H9 (cell line): ENCODE data around the gene GADD45GIP1. TPM values are rescaled to one million over a fixed set of nuclear protein-coding genes. Genes with fewer than 3 reads are reported as not detected.
"Not testable (repeated sequence)": the region's sequence is repeated elsewhere in the genome, so short reads cannot be mapped to it uniquely, and the experiment has no call there.

ENCODE experiments used
- DNase-seq: peaks from one replicate; pipeline ENCODE4 v3.0.0-alpha.2; 2017
- H2AFZ ChIP-seq: one replicate; pipeline ENCODE4 v1.6.1; 2013; ENCODE audit warnings: mild to moderate bottlenecking, low read length, control low read depth, moderate library complexity
- H2AK5ac ChIP-seq: 2 replicates; pipeline ENCODE4 v1.6.1; 2013; ENCODE audit warnings: low read length, control low read depth, mixed read lengths; ENCODE audit not compliant: insufficient read length
- H2BK120ac ChIP-seq: one replicate; pipeline ENCODE4 v1.6.1; 2013; ENCODE audit warnings: low read depth, mild to moderate bottlenecking, low read length, control low read depth, inconsistent platforms; ENCODE audit not compliant: poor library complexity, severe bottlenecking
- H2BK12ac ChIP-seq: 2 replicates; pipeline ENCODE4 v1.6.1; 2013; ENCODE audit warnings: low read length, control low read depth, mixed read lengths, low read depth; ENCODE audit not compliant: insufficient read length
- H2BK15ac ChIP-seq: 2 replicates; pipeline ENCODE4 v1.6.1; 2013; ENCODE audit warnings: low read depth, low read length, control low read depth
- H2BK20ac ChIP-seq: one replicate; pipeline ENCODE4 v1.6.1; 2013; ENCODE audit warnings: low read depth, mild to moderate bottlenecking, low read length, control low read depth, inconsistent platforms; ENCODE audit not compliant: poor library complexity, severe bottlenecking
- H2BK5ac ChIP-seq: 2 replicates; pipeline ENCODE4 v1.6.1; 2013; ENCODE audit warnings: low read length, control low read depth, mixed read lengths; ENCODE audit not compliant: insufficient read length
- H3K14ac ChIP-seq: 2 replicates; pipeline ENCODE4 v1.6.1; 2013; ENCODE audit warnings: low read length, control low read depth; ENCODE audit not compliant: insufficient read depth
- H3K18ac ChIP-seq: 2 replicates; pipeline ENCODE4 v1.6.1; 2013; ENCODE audit warnings: low read depth, mild to moderate bottlenecking, mixed read lengths, low read length, control low read depth; ENCODE audit not compliant: insufficient read length
- H3K23ac ChIP-seq: 2 replicates; pipeline ENCODE4 v1.6.1; 2013; ENCODE audit warnings: low read length, control low read depth, mixed read lengths, low read depth; ENCODE audit not compliant: insufficient read length
- H3K23me2 ChIP-seq: 2 replicates; pipeline ENCODE4 v1.6.1; 2013; ENCODE audit warnings: low read depth, mild to moderate bottlenecking, mixed read lengths, low read length, control low read depth; ENCODE audit not compliant: insufficient read length, poor library complexity, severe bottlenecking
- H3K27ac ChIP-seq: 2 replicates; pipeline ENCODE4 v1.5.1; 2013; ENCODE audit warnings: low read length, control low read depth, mixed read lengths, low read depth; ENCODE audit not compliant: insufficient read length
- H3K27me3 ChIP-seq: 2 replicates; pipeline ENCODE4 v1.6.1; 2013; ENCODE audit warnings: low read length, control low read depth, inconsistent platforms; ENCODE audit not compliant: insufficient read depth
- H3K4ac ChIP-seq: 2 replicates; pipeline ENCODE4 v1.6.1; 2013; ENCODE audit warnings: low read depth, mild to moderate bottlenecking, control low read depth, inconsistent platforms, low read length, moderate library complexity
- H3K4me1 ChIP-seq: 2 replicates; pipeline ENCODE4 v1.6.1; 2013; ENCODE audit warnings: low read length, control low read depth, inconsistent platforms; ENCODE audit not compliant: insufficient read depth
- H3K4me2 ChIP-seq: 2 replicates; pipeline ENCODE4 v1.6.1; 2013; ENCODE audit warnings: low read length, control low read depth, mixed read lengths; ENCODE audit not compliant: insufficient read length, insufficient read depth
- H3K56ac ChIP-seq: 2 replicates; pipeline ENCODE4 v1.6.1; 2013; ENCODE audit warnings: low read depth, mild to moderate bottlenecking, mixed read lengths, low read length, control low read depth; ENCODE audit not compliant: insufficient read length
- H3K79me1 ChIP-seq: 2 replicates; pipeline ENCODE4 v1.6.1; 2013; ENCODE audit warnings: low read depth, mild to moderate bottlenecking, moderate library complexity, low read length, control low read depth, inconsistent platforms; ENCODE audit not compliant: insufficient read depth, poor library complexity, severe bottlenecking
- H3K79me2 ChIP-seq: 2 replicates; pipeline ENCODE4 v1.6.1; 2013; ENCODE audit warnings: low read length, control low read depth, inconsistent platforms; ENCODE audit not compliant: insufficient read depth
- H3K9ac ChIP-seq: 2 replicates; pipeline ENCODE4 v1.6.1; 2013; ENCODE audit warnings: low read length, control low read depth, mixed read lengths; ENCODE audit not compliant: insufficient read length; ENCODE audit errors: extremely low read depth
- H3K9me3 ChIP-seq: one replicate; pipeline ENCODE4 v1.6.1; 2013; ENCODE audit warnings: low read depth, low read length, inconsistent platforms; ENCODE audit not compliant: control insufficient read depth
- H3T11ph ChIP-seq: one replicate; pipeline ENCODE4 v1.6.1; 2013; ENCODE audit warnings: mild to moderate bottlenecking, low read length, control low read depth, inconsistent platforms
- H4K20me1 ChIP-seq: one replicate; pipeline ENCODE4 v1.6.1; 2013; ENCODE audit not compliant: control insufficient read depth, insufficient read length, insufficient read depth
- H4K5ac ChIP-seq: 2 replicates; pipeline ENCODE4 v1.6.1; 2013; ENCODE audit warnings: low read depth, mild to moderate bottlenecking, mixed read lengths, low read length, control low read depth; ENCODE audit not compliant: insufficient read length
- H4K8ac ChIP-seq: replicated peaks from 2 replicates; pipeline ENCODE4 v1.6.1; 2013; ENCODE audit warnings: low read length, control low read depth, mixed read lengths, low read depth; ENCODE audit not compliant: insufficient read length
- H4K91ac ChIP-seq: 2 replicates; pipeline ENCODE4 v1.6.1; 2013; ENCODE audit warnings: low read depth, mild to moderate bottlenecking, moderate library complexity, mixed read lengths, low read length, control low read depth; ENCODE audit not compliant: insufficient read length
- H3K27ac Mint-ChIP-seq, 3 experiments: 2 replicates in 2 of 3; 3 replicates in 1 of 3; pipeline ENCODE4 v1.8.0; 2020 to 2021; ENCODE audit warnings: mixed read lengths in 3 of 3, mild to moderate bottlenecking in 1 of 3, moderate library complexity in 1 of 3
- H3K27me3 Mint-ChIP-seq: 2 replicates; pipeline ENCODE4 v1.8.0; 2021; ENCODE audit warnings: low read depth, mild to moderate bottlenecking, moderate library complexity, mixed read lengths
- H3K36me3 Mint-ChIP-seq, 3 experiments: 2 replicates in 2 of 3; 3 replicates in 1 of 3; pipeline ENCODE4 v1.8.0; 2020 to 2021; ENCODE audit warnings: low read depth in 3 of 3, mixed read lengths in 3 of 3; ENCODE audit not compliant: insufficient read depth in 1 of 3
- H3K4me1 Mint-ChIP-seq, 2 experiments: 2 replicates each; pipeline ENCODE4 v1.8.0; 2020; ENCODE audit warnings: mixed read lengths in 2 of 2
- H3K4me3 Mint-ChIP-seq, 2 experiments: 2 replicates in 1 of 2; 3 replicates in 1 of 2; pipeline ENCODE4 v1.8.0; 2020 to 2021; ENCODE audit warnings: mild to moderate bottlenecking in 2 of 2, mixed read lengths in 2 of 2, moderate library complexity in 1 of 2
- H3K9me3 Mint-ChIP-seq, 2 experiments: 2 replicates in 1 of 2; 3 replicates in 1 of 2; pipeline ENCODE4 v1.8.0; 2020; ENCODE audit warnings: mild to moderate bottlenecking in 2 of 2, mixed read lengths in 2 of 2, moderate library complexity in 1 of 2
- WGBS: extraction: QIAGEN DNeasy Blood & Tissue Kit; methylation state at CpG from one replicate; pipeline ENCODE4 v1.1.7; 2013; ENCODE audit warnings: missing lambda C conversion rate, low lambda C conversion rate, mixed read lengths; ENCODE audit not compliant: insufficient read length; ENCODE audit errors: extremely low coverage; 5-methylcytosine and 5-hydroxymethylcytosine counted together
- total RNA-seq: library from RNA; stranded (reverse); gene quantifications from 2 replicates; pipeline ENCODE4 v1.2.1, GENCODE V29; 2021
- TF ChIP-seq, protein P1 (sequence below): fragments of 200-600 bp; sonication (generic); conservative IDR thresholded peaks from 3 replicates; pipeline ENCODE4 v1.8.0; 2021; ENCODE audit warnings: antibody characterized with exemption, mild to moderate bottlenecking

Gene GADD45GIP1
- total RNA-seq, 1 experiment from 2014 or later: 44.5 TPM

DNA sequence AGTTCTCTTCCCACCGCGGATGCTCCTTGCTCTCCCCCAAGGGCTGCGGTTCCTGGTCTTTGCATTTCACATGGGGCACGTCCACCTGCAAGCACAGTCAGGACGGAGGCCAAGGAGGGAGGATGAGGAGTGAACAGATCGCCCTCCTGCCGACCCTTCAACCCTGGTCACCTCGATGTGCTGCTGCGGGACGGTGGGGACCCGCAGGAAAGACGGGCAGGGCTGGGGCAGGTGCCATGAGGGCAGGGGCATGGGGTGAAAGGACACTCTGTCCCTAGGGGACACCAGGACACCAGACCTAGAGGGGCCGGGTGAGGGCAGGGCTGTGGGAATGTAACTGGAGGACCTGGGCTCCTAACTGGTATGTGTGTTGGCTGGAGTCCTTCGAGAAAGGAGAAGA lies 38.8 kb downstream of the GADD45GIP1 start:
- no peaks in the 10 kb centered on the region for H3K9me3 ChIP-seq
- H3K27ac ChIP-seq: no peak overlapping the region
- no peaks in the 10 kb centered on the region for H3K79me1 ChIP-seq
- peak overlapping the region in 1 of 2 experiments; percentile 69; a peak in 3 of 5 replicates for H3K4me3 Mint-ChIP-seq
- no peak overlapping the region for H2BK5ac ChIP-seq
- H3K36me3 Mint-ChIP-seq: peaks cover 10 to 13% (median 12%) of the 10 kb centered on the region in 3 experiments; a peak in 6 of 7 replicates
- no CpG with 5 or more reads among the region's 14 CpGs for WGBS
- peaks cover 7 to 15% of the 10 kb centered on the region in 2 experiments for H3K4me1 Mint-ChIP-seq
- no peak overlapping the region for H4K5ac ChIP-seq
- H2AK5ac ChIP-seq: no peak overlapping the region
- no peak overlapping the region for H3K9ac ChIP-seq
- H4K8ac ChIP-seq: no peak overlapping the region
- no peak overlapping the region for H3K4me2 ChIP-seq
- H2BK15ac ChIP-seq: no peak overlapping the region
- H3K4me1 ChIP-seq: no peaks in the 10 kb centered on the region; the same call in 1 of the 2 replicates
- H3K9me3 Mint-ChIP-seq: peaks cover 7 to 8% of the 10 kb centered on the region in 2 experiments
- no peak overlapping the region for H3K4ac ChIP-seq
- no peak overlapping the region for H3K56ac ChIP-seq
- TF ChIP-seq, protein P1, sequence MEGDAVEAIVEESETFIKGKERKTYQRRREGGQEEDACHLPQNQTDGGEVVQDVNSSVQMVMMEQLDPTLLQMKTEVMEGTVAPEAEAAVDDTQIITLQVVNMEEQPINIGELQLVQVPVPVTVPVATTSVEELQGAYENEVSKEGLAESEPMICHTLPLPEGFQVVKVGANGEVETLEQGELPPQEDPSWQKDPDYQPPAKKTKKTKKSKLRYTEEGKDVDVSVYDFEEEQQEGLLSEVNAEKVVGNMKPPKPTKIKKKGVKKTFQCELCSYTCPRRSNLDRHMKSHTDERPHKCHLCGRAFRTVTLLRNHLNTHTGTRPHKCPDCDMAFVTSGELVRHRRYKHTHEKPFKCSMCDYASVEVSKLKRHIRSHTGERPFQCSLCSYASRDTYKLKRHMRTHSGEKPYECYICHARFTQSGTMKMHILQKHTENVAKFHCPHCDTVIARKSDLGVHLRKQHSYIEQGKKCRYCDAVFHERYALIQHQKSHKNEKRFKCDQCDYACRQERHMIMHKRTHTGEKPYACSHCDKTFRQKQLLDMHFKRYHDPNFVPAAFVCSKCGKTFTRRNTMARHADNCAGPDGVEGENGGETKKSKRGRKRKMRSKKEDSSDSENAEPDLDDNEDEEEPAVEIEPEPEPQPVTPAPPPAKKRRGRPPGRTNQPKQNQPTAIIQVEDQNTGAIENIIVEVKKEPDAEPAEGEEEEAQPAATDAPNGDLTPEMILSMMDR: no peak
- no peak overlapping the region for H3K23ac ChIP-seq
- no peaks in the 10 kb centered on the region for H4K20me1 ChIP-seq
- H3K14ac ChIP-seq: no peak overlapping the region
- no peak overlapping the region for H3K27ac Mint-ChIP-seq
- no peak overlapping the region for H2BK12ac ChIP-seq
- no peak overlapping the region for H2AFZ ChIP-seq
- H2BK120ac ChIP-seq: no peak overlapping the region
- DNase-seq: no peak
- H3K18ac ChIP-seq: no peak overlapping the region
- H3K27me3 ChIP-seq: peaks cover 5% of the 10 kb centered on the region; the same call in 1 of the 2 replicates
- no peak overlapping the region for H3T11ph ChIP-seq
- H3K23me2 ChIP-seq: no peaks in the 10 kb centered on the region
- H3K27me3 Mint-ChIP-seq: peaks cover 24% of the 10 kb centered on the region
- no peak overlapping the region for H4K91ac ChIP-seq
- no peak overlapping the region for H2BK20ac ChIP-seq
- H3K79me2 ChIP-seq: no peaks in the 10 kb centered on the region

DNA sequence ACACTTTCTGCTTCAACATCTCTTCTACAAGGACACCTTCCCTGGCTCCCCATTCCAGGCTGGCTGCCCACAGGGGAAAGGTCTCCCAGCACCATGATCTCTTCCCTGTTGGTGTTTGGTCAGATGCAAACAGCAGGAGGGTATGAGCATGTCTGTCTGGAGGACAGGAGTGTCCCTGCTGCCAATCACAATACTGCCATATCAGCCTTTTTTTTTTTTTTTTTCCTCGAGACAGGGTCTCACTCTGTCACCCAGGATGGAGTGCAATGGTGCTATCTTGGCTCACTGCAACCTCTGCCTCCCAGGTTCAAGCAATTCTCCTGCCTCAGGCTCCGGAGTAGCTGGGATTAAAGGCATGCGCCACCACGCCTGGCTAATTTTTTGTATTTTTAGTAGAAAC lies 41.2 kb downstream of the GADD45GIP1 start:
- H3K79me1 ChIP-seq, H2BK15ac ChIP-seq, H3K14ac ChIP-seq, H3K27ac Mint-ChIP-seq, H3K4me3 Mint-ChIP-seq, H2AK5ac ChIP-seq, H2BK12ac ChIP-seq, H3K23me2 ChIP-seq, H3T11ph ChIP-seq, H2AFZ ChIP-seq, H2BK20ac ChIP-seq, H3K9me3 Mint-ChIP-seq, H3K4me2 ChIP-seq, H4K8ac ChIP-seq, H3K23ac ChIP-seq, H3K27ac ChIP-seq, H4K91ac ChIP-seq, H3K56ac ChIP-seq, H3K79me2 ChIP-seq, DNase-seq, H4K20me1 ChIP-seq, H2BK5ac ChIP-seq, H3K36me3 Mint-ChIP-seq, H3K9me3 ChIP-seq, H3K9ac ChIP-seq, H3K27me3 ChIP-seq, H3K18ac ChIP-seq, H2BK120ac ChIP-seq, H4K5ac ChIP-seq, H3K4ac ChIP-seq, H3K4me1 ChIP-seq: not testable (repeated sequence)
- Mint-ChIP-seq H3K4me1 (peaks cover 20 to 28% of the 10 kb centered on the region in 2 experiments), H3K27me3 (peaks cover 24% of the 10 kb centered on the region)
- WGBS: no CpG with 5 or more reads among the region's 4 CpGs
